ENCODE results near the gene COX14.

GRCh38 chr12:50084775-50085614 is 27.0 kb upstream of the COX14 start, which contains the start of gene SMARCD1:
- TF ChIP-seq EGR1 (IDR thresholded peaks at IDR 0.05; ENCODE audit: low read depth) (no peak), ZNF274 (IDR thresholded peaks at IDR 0.05; ENCODE audit: low read depth, low read length) (no peak), POLR2A (IDR thresholded peaks at IDR 0.05; ENCODE audit: borderline replicate concordance, extremely low read depth, insufficient read depth, insufficient read length) (peak; percentile 50), CTCF (IDR thresholded peaks at IDR 0.05 in 2 of 3, conservative IDR thresholded peaks at IDR 0.05 in 1 of 3; ENCODE audit: borderline replicate concordance in 1 of 3, insufficient read depth in 1 of 3, low read depth in 2 of 3, low read length in 2 of 3) (peak; percentile 45 to 60 (median 56); a peak in 4 of 6 replicates), EZH2 (IDR thresholded peaks at IDR 0.05) (no peak)

Data from HCT116 (cell line).